ENCODE results near the gene CACNA2D3. TPM values are rescaled to one million over a fixed set of nuclear protein-coding genes. Genes with fewer than 3 reads are reported as not detected.
"Not testable (repeated sequence)": the region's sequence is repeated elsewhere in the genome, so short reads cannot be mapped to it uniquely, and the experiment has no call there.

CACNA2D3 gene
- polyA plus RNA-seq, 1 donor, result 1.9 TPM

DNA sequence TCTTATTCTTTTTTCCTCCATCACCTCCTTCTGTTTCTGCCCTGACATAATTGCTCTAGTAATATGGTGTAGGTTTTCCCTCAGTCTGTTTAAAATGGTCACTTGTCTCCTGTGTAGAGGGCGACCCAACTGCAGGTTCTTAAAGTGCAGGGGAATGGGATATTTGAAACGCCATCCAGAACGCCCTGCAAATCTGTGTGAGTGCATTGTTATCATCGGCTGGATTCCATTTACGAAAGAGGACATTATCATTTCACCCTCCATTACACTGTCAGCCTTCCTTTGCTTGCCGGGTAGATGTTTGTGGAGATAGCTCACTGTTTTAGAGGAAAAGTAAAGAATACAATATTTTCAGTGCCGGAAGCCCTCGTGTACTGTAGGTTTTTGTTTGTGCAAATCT lies 451.5 kb downstream of the CACNA2D3 start:
- DNase-seq (ENCODE audit: low read depth), result no peak

DNA sequence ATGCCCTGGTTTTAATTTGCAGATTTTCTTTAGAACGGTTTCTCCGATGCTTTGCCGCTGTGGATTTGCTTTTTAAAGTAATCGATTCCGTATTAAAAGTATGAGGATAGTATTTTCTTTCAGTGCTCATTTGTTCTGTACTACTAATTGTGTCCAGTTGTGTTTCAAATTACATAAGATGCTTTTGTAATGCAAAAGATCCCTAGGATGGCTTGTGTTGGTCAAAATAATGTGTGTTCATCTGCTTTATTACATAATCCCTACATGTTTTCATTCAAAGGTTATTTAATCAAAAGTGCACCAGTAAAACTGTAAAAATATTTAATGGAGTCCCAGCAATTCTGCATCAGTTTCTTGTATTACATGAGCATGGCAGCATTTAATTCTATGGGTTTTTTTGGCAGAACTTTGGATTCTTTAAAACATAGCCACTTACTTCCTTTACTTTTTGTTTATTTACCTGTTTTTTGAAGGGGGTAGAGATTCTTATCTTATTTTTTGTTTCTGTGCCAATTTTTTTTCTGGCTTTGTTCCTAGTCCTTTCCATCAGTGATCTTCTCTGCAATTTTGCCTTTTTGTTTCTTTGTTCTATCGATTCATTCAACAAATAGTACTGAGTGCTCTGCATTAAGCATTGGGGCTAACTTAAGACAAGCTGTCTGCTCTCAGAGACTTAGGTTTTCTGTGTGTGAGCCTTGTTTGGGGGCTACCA lies 452.7 kb downstream of the CACNA2D3 start:
- no peak for DNase-seq (ENCODE audit: low read depth)

DNA sequence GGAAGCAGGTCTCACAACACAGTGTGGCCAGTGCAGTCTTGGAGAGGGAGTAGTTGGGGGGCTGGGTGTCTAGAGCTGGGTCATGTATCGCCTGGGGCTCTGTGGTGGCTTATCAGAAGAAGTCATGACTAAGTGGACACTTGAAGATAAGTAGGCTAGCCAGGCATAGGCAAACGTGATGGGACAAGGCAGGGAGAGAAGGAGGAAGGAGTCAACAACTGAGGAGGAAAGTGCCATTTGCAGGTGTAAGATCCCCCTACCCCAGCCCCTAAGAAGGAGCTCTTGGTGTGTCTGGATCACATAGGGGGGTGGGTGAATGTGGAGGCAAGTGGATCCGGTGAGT lies 453.2 kb downstream of the CACNA2D3 start:
- no peak for DNase-seq (ENCODE audit: low read depth)

DNA sequence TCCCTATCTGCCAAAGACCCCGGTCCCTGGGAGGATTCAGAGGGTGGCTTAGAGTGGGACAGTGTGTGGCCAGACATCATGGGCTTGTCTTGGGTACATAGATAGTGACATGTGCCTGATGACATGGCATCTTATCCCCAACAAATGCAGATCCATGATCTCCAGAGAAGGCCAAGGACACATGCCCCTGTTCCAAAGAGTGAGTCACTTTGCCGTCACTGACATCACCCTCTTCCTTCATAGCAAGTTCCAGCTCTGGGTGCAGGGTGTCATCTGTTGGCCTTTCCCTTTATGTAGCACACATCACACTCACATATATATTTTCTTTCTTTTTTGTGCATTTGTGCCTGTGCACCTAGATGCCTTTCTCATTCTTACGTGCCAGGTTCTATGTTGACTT lies 455.0 kb downstream of the CACNA2D3 start:
- no peak for DNase-seq (ENCODE audit: low read depth)

DNA sequence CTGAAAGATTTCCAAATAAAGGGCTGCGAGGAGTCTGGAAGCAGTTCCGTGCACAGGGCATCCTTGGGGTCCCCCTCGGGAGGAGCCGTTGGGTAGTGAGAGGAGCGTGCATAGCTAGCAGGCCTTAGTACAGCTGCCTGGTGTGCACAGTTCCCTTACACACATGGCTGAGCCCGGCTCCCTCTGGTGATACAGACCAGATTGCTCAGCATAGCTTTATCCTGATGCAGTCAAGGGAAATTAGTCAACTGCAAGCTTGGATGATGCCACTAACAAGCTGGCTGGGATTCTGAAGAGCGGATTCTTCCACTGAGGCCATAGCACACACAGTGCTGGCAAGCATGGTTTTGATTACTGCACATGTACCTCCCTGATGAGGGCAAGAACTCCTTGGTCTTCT lies 456.1 kb downstream of the CACNA2D3 start:
- no peak for DNase-seq (ENCODE audit: low read depth)

DNA sequence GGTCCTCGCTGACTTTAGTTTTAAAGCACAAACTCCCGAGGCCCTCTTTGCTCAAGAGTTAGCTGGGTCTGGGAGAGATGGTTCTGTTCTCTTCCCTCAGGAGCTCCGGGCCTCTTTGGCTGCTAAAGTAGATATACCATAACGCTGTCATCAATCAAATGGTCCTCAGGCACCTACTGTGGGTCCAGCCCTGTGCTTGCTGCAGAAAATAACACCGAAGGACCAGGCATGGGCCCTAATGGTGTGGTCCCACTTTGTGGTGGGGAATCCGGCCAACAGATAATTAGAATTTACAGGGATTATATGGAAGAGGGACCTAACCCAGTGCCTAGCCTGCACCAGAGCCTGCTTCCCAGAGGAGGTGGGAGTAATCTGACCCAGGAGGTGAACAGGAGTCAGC lies 458.1 kb downstream of the CACNA2D3 start:
- DNase-seq (ENCODE audit: low read depth), result no peak

DNA sequence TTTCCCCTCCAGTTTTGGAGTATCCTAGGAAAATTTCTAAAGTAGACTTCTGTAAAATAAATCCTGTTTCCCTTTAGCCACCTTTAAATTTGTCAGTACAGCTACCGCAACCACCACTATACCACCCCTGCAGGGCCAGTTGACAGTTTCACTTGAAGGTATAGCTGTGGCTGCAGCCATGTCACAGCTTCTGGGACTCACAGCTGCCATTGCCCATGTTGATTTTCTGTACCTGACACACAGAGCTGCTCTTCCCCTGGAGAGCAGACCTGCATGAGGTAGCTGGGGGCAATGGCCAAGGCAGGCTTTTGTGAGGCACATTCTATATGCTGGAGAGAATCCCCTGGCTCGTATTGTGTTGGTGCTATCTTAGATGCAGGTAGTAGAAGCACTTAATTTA lies 460.1 kb downstream of the CACNA2D3 start:
- no peak for DNase-seq (ENCODE audit: low read depth)

DNA sequence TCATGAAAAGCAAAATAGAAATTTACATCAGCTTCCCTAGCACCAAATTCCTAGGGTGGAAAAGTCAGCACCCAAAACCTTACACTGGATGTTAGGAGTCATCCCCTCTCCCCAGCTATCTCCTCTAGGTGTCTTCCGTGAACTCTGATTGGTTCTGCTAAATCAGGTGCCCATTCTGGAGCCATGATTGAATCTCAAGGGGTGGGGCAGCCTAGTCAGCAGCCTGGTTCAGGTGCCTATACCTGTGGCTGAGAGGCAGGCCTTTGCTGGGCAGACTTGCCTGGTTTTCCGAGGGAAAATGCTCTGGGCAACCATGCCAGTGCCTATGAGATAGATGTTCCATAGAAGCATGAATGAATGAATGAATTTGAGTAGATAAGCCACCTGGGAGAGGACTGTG lies 468.8 kb downstream of the CACNA2D3 start:
- DNase-seq (ENCODE audit: low read depth), result no peak

DNA sequence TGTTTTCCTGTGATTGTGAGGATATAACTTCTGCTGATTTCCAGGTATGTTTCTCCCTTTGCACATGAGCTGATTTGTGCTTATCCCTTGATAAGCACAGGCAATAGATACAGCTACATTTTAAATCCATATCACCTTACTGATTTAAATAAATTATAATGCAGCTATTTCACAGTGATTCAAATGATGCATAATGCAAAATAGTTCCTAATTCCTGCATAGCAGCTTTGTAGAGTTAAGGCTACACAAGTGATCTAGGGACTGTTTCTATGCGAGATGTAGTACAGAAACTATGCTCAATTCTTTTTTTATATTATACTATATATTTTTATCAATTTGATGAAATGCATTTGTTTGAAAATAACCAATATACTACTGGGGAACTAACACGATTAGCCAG lies 471.3 kb downstream of the CACNA2D3 start:
- no peak for DNase-seq (ENCODE audit: low read depth)

DNA sequence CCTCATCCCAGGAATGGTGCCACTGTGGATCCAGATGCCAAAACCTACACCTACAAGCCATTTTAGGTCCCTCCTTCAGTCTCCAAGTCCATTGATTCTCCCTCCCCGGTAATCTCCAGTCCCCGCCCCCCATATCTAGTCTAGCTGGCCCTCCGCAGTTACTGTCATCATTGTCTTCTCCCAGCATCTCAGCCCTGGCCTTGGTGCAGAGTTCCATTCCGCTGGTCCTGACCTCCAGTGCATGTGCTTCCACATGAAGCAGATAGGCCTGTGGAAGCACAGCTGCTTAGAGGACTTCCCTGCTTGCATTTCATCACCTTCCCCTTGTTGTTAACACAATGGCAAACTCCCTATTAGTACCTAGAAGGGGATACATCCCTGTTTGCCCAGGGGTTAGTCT lies 473.7 kb downstream of the CACNA2D3 start:
- DNase-seq (ENCODE audit: low read depth), result no peak

DNA sequence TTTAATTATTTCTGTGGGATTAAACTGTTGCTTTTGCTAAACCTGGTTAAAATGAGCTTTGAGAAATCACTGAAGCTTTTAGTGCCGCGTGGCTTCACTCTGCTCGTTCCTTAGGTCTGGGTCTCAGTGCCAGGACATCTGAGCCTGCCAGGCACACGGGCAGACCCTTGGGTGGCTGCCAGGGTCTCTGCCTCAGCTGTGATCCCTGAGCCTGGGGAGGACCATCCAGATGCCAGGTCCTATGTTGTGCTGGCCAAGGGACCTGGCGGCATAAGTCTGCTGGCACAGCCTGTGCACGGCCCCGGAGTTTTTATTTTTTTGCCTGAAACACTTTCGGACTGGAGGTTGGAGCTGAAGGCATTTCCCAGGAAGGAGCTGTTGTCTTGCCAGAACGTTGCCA lies 477.4 kb downstream of the CACNA2D3 start:
- DNase-seq (ENCODE audit: low read depth), result no peak

DNA sequence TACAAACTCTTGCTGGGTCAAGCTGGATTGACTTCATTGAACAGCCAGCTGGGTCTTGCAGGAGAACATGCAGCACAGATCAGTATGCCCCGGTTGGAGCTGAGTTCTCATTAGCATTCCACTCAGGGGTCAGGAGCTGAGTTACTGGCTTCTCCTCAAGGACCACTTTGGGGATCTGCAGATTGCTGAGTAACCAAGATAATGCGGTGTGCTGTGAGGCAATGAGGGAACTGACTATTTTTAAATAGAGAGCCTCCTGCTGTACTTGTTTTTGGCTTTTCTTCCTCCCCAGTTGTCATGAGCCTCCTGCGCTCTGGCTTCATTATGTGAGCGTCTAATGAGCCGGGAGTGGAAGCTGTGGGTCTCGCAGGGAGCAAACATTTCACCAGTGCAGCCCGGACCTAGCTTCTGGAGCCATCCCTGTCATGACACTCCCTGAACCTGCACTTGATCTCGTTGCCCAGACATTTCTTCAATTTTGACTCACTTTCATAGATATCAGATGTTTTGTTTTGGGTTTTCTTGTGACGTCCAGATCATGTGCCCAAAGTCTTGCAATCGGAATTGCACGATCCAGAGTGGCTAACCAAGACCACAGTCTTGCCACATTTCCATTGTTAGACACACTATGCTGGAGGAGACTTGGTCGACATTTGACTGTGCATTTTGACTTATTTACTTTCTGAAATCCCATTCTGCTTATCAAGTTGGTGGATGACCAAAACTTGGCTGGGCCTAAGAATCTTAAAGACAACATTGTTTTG lies 478.3 kb downstream of the CACNA2D3 start:
- DNase-seq (ENCODE audit: low read depth), result no peak

DNA sequence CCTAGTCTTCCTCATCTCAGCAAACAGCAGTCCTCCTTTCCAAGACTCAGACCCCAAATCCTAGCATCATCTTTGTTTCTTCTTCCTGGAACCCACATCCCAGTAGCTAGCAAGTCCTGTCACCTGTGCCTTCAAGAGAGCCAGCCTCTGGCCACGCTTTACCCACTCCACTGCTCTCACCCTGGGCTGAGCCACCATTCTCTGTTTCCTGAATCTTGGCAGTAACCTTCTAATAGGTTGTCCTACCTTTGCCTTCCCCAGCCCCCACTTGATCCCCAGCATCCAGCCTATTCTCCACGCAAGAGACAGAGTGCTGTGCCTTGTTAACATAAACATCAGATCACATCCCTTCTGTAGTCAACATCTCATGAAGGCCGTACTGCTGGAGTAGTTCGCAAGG lies 482.1 kb downstream of the CACNA2D3 start:
- DNase-seq (ENCODE audit: low read depth), result no peak

DNA sequence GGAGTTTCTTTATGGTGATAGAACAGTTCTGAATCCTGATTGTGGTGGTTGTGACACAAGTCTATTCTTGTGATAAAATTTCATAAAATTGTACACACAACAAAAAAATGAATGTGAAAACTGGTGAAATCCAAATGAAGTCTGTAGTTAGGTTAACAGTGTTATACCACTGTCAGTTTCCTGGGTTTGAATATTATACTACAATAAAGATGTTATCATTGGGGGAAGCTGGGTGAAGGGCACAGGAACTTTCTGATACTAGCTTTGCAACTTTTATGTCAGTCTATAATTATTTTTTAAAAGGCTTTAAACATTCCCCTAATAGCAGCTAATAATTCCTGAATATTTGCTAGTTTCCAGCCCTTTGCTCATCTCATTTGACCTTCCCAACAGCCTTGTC lies 485.7 kb downstream of the CACNA2D3 start:
- no peak for DNase-seq (ENCODE audit: low read depth)

DNA sequence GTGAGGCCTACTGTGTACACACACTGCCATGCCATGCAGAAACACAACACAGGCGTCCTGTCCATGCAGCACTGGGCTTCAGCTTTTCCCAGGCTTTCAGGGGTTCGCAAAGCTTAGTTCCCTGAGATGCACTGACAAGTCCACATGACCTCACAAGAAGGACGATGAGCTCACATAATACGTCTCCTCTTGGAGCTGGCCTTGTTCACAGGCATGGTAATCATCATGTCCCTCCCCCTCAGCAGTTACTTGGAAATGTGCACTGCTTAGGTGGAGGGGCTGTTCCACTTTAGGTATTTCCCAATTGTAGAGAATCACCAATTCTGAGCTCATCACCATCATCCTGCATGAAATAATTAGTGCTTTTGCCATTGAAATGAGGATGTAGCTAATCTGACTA lies 496.7 kb downstream of the CACNA2D3 start:
- no peak for DNase-seq (ENCODE audit: low read depth)

DNA sequence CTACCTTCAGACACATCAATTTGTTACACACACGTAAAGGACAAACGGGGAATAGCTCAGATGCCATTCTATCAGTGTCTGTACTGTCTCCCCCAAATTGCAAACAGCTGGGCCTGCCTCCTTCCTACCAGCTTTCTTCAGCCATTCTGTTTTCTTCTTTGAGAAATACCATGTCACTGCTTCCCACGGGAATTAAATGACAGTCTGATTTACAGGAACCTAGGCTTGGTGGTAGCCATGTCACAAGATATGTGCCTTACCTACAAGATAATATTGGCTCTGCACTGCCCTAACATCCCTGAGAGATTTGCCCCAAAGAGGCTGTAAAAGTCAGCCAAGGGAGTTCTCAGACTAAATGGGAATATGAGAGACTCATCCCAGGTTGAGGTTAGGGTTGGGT lies 497.2 kb downstream of the CACNA2D3 start:
- no peak for DNase-seq (ENCODE audit: low read depth)

DNA sequence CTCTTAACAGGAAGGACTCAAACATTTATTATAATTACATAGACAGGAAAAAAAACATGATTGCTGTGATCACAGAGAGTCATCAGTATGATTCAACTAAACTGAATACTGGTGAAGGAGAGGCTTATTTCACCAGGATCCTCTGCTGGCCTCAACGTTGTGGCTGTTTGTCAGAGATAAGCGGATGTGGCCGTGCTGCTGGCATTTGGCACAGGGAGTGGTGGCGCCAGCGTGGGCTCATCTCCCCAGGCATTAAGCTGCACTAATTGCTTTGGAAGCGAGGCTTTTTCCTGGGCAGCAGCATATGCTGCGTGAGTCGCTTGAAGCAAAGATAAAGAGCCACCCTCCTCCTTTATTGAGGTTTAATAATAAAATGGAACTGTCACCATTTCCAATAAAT lies 498.8 kb downstream of the CACNA2D3 start:
- no peak for DNase-seq (ENCODE audit: low read depth)

DNA sequence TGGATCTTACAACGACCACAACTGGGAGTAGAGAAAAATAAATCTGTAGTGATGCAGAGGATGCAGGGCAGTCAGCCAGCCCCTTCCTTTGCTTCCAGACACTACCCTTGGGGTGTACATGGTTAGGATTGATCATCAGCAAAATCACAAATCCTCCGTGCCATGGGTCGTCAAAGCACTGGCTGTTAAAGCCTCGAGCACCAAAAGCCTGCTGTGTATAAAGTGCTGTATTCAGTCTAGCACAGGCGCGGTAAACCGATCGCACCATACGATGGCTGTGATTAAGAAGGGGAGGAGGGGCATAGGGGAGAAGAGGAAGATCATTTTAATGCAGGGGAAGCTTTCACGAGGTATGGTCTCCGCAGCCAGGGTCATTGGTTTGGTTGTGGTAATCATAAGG lies 500.3 kb downstream of the CACNA2D3 start:
- DNase-seq (ENCODE audit: low read depth), result no peak

DNA sequence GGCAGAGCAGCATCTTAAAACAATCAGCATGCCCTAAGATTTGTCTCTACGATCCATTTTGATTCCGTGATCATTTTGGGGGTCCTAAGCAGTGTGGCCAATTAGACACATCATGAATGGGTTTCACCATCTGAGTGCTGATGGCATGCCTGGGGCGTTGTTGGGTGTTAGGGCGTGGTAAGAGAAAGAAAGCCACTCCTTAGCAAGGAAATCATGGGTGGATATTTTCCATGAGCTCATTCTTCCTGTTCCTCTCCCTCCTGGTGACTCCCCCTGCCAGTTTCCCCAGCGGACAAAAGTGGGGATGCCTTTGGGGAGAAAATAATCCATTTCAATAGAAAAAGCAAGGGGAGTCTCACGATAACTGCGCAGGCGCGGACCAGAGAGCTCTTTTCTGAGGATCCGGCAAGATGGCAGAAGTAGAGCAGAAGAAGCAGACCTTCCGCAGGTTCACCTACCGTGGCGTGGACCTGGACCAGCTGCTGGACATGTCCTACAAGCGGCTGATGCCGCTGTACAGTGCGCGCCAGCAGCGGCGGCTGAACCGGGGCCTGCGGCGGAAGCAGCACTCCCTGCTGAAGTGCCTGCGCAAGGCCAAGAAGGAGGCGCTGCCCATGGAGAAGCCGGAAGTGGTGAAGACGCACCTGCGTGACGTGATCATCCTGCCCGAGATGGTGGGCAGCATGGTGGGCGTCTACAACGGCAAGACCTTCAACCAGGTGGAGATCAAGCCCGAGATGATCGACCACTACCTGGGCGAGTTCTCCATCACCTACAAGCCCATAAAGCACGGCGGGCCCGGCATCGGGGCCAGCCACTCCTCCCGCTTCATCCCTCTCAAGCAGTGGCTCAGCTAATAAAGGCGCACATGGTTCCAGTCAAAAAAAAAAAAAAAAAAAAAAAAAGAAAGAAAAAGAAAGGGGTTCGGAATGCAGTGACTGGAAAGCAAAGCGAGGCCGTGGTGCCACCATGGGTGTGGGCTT lies 503.7 kb downstream of the CACNA2D3 start:
- no peak for DNase-seq (ENCODE audit: low read depth)

DNA sequence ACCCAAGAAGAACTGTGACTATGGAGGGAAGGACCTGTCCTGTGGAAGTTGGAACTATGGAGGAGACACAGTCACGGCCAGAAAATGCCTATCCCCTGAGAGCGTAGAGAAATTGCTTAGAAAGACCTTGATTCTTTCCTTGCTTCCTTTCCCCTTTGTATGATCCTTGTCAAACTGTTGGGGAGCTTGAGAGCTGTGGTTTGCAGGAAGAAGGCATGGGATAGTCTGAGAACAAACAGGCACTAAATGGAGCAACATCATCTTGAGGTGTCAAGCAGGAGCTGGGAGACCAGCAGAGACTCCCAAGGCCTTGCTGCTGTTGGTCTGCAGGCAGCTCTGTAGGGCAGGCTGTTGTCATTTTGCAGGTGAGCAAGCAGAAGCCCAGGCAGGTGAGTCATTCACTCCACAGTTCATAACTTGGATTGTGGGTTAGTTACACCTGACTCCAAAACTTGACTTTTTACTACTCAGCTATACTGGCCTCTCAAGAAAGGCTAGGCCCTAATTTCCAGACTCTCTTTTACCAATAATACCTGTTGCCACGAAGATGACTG lies 506.6 kb downstream of the CACNA2D3 start:
- DNase-seq (ENCODE audit: low read depth), result no peak

DNA sequence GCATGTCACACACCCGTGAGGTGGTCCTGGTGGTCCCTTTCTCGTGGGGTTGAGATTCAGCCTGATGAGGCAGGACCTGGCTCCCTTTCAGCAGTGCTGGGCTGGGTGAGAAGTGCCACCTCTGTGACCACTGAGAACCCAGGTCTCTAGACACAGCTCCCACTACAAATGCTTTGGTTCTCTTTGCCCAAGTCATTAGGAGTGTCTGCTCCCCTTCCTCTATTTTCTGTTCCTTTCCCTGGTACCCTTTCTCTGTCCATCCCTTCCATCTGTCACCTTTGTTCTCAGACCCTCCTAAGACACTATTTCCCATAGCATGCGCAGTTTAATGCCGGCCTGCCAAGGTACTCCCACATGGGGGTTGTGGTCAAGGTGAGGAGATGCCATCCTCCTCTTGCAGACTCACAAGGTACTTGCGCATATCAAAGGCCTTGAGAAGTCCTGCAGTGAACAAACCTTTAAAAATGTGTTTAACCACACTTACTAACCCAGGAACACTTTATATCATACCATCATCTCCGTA lies 507.8 kb downstream of the CACNA2D3 start:
- DNase-seq (ENCODE audit: low read depth), result no peak

DNA sequence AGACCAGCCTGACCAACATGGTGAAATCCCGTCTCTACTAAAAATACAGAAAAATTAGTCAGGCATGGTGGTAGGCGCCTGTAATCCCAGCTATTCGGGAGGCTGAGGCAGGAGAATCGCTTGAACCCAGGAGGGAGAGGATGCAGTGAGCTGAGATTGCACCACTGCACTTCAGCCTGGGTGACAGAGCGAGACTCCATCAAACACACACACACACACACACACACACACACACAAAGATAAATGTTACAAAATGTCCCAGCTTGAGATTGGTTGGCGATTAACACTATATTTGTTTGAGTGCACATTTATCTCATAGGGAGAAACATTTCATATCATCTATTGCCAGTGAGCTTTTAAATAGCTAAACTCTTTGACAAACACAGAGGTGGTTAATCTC lies 508.6 kb downstream of the CACNA2D3 start:
- DNase-seq (ENCODE audit: low read depth), result not testable (repeated sequence)

Data from forelimb muscle (tissue), 1 donor.